C4-2B (cell line): ENCODE data around the gene SOSTDC1.

ENCODE experiments used
- ZFX ChIP-seq: fragments of 450-650 bp; IDR thresholded peaks from 2 replicates; pipeline ENCODE4 v1.6.1; 2017
- TF ChIP-seq, protein P1 (sequence below): fragments of 450-650 bp; conservative IDR thresholded peaks from 2 replicates; pipeline ENCODE4 v1.5.1; 2017; ENCODE audit warnings: mild to moderate bottlenecking

DNA sequence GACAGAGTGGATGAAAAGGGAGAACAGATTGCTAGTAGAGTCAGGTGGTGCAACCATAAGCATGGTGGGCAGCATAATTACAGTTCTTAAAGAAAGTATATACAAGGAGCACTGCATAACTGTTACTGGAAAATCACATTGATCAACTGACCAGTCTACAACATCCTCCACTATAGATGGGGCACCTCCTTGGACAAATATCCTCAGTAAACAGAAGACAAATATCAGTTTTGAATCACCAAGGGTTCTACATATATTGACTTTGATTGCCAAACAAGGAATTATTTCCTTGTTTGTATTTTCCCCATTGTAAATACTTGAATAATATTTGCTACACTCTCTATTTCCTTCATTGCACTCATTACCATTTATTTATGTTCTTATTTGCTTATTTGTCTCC lies 26.6 kb downstream of the SOSTDC1 start:
- TF ChIP-seq, protein P1, sequence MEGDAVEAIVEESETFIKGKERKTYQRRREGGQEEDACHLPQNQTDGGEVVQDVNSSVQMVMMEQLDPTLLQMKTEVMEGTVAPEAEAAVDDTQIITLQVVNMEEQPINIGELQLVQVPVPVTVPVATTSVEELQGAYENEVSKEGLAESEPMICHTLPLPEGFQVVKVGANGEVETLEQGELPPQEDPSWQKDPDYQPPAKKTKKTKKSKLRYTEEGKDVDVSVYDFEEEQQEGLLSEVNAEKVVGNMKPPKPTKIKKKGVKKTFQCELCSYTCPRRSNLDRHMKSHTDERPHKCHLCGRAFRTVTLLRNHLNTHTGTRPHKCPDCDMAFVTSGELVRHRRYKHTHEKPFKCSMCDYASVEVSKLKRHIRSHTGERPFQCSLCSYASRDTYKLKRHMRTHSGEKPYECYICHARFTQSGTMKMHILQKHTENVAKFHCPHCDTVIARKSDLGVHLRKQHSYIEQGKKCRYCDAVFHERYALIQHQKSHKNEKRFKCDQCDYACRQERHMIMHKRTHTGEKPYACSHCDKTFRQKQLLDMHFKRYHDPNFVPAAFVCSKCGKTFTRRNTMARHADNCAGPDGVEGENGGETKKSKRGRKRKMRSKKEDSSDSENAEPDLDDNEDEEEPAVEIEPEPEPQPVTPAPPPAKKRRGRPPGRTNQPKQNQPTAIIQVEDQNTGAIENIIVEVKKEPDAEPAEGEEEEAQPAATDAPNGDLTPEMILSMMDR, result no peak
- TF ChIP-seq ZFX, result no peak
